ENCODE data around the gene VSIR. TPM values are rescaled to one million over a fixed set of nuclear protein-coding genes. Genes with fewer than 3 reads are reported as not detected.

The VSIR gene
- total RNA-seq, 1 donor from 2014 or later, result not detected

- Mint-ChIP-seq H3K27ac (ENCODE audit: unreplicated experiment) (no peak overlapping the region), H3K4me1 (peaks cover 9% of the 10 kb centered on the region), H3K9me3 (no peaks in the 10 kb centered on the region), H3K4me3 (no peak overlapping the region), H3K27me3 (ENCODE audit: low read depth) (no peaks in the 10 kb centered on the region), H3K36me3 (ENCODE audit: low read depth) (no peaks in the 10 kb centered on the region)
- no peak for DNase-seq (ENCODE audit: low read depth, low spot score)
- TF ChIP-seq CTCF (conservative IDR thresholded peaks at IDR 0.05), result no peak
Measured at GRCh38 chr10:71766717-71767419, 6.5 kb downstream of the VSIR start.

- DNase-seq (ENCODE audit: low read depth, low spot score), result no peak
- Mint-ChIP-seq H3K27me3 (ENCODE audit: low read depth) (no peaks in the 10 kb centered on the region), H3K9me3 (no peaks in the 10 kb centered on the region), H3K27ac (ENCODE audit: unreplicated experiment) (no peak overlapping the region), H3K4me3 (no peak overlapping the region), H3K4me1 (peaks cover 9% of the 10 kb centered on the region), H3K36me3 (ENCODE audit: low read depth) (no peaks in the 10 kb centered on the region)
- no peak for TF ChIP-seq CTCF (conservative IDR thresholded peaks at IDR 0.05)
Measured at GRCh38 chr10:71765906-71766716, 7.2 kb downstream of the VSIR start.

GRCh38 chr10:71765176-71765904 lies 8.0 kb downstream of the VSIR start:
- no peak overlapping the region for H3K27ac Mint-ChIP-seq (ENCODE audit: unreplicated experiment)
- TF ChIP-seq CTCF (conservative IDR thresholded peaks at IDR 0.05), result no peak
- no peaks in the 10 kb centered on the region for H3K27me3 Mint-ChIP-seq (ENCODE audit: low read depth)
- H3K4me3 Mint-ChIP-seq, result no peak overlapping the region
- peaks cover 9% of the 10 kb centered on the region for H3K4me1 Mint-ChIP-seq
- no peaks in the 10 kb centered on the region for H3K36me3 Mint-ChIP-seq (ENCODE audit: low read depth)
- no peak for DNase-seq (ENCODE audit: low read depth, low spot score)
- H3K9me3 Mint-ChIP-seq, result no peaks in the 10 kb centered on the region

GRCh38 chr10:71763352-71764127 lies 9.8 kb downstream of the VSIR start:
- no peaks in the 10 kb centered on the region for H3K9me3 Mint-ChIP-seq
- H3K36me3 Mint-ChIP-seq (ENCODE audit: low read depth), result no peaks in the 10 kb centered on the region
- no peak for TF ChIP-seq CTCF (conservative IDR thresholded peaks at IDR 0.05)
- no peaks in the 10 kb centered on the region for H3K27me3 Mint-ChIP-seq (ENCODE audit: low read depth)
- DNase-seq (ENCODE audit: low read depth, low spot score), result no peak
- peaks cover 9% of the 10 kb centered on the region for H3K4me1 Mint-ChIP-seq
- H3K4me3 Mint-ChIP-seq, result no peak overlapping the region
- H3K27ac Mint-ChIP-seq (ENCODE audit: unreplicated experiment), result no peak overlapping the region

GRCh38 chr10:71762324-71762723 lies 11.0 kb downstream of the VSIR start:
- TF ChIP-seq CTCF (conservative IDR thresholded peaks at IDR 0.05), result no peak
- peaks cover 11% of the 10 kb centered on the region for H3K4me1 Mint-ChIP-seq
- H3K27me3 Mint-ChIP-seq (ENCODE audit: low read depth), result no peaks in the 10 kb centered on the region
- no peaks in the 10 kb centered on the region for H3K36me3 Mint-ChIP-seq (ENCODE audit: low read depth)
- no peak overlapping the region for H3K4me3 Mint-ChIP-seq
- no peak overlapping the region for H3K27ac Mint-ChIP-seq (ENCODE audit: unreplicated experiment)
- no peaks in the 10 kb centered on the region for H3K9me3 Mint-ChIP-seq
- DNase-seq (ENCODE audit: low read depth, low spot score), result no peak

Data from neural crest cell (in vitro differentiated cells).